ENCODE data around the gene BMP8A.
"Not testable (repeated sequence)": the region's sequence is repeated elsewhere in the genome, so short reads cannot be mapped to it uniquely, and the experiment has no call there.

- not testable (repeated sequence) for TF ChIP-seq CTCF (conservative IDR thresholded peaks at IDR 0.05; ENCODE audit: low read depth, low read length); EZH2phosphoT487 (IDR thresholded peaks at IDR 0.05; ENCODE audit: borderline replicate concordance, low read length)
These were observed 944 bp downstream of the BMP8A start for GRCh38 chr1:39492118-39493042.

Data from PC-3 (cell line).